H1 (cell line): Measurements from ENCODE around the gene SLC43A1. TPM values are rescaled to one million over a fixed set of nuclear protein-coding genes. Genes with fewer than 3 reads are reported as not detected.

ENCODE experiments used
- CBX8 ChIP-seq: fragments of 300-800, 300-1000 bp; sonication (generic); IDR thresholded peaks from 2 replicates; pipeline ENCODE4 v1.7.1; 2016; ENCODE audit warnings: low read depth, low read length, borderline replicate concordance
- CEBPB ChIP-seq: IDR thresholded peaks from 2 replicates; pipeline ENCODE4 v1.6.1; 2012; ENCODE audit warnings: low read depth, low read length
- FOSL1 ChIP-seq: IDR thresholded peaks from 2 replicates; pipeline ENCODE4 v1.6.1; 2011; ENCODE audit warnings: mild to moderate bottlenecking, low read depth, low read length, moderate library complexity; ENCODE audit not compliant: insufficient read depth
- HDAC2 ChIP-seq, 2 experiments: fragments of 300-600 bp in 1 of 2; sonication (generic) in 1 of 2; IDR thresholded peaks; 2 replicates each; pipeline ENCODE4 v1.6.1; 2011 to 2012; ENCODE audit warnings: low read depth in 2 of 2, low read length in 2 of 2, mild to moderate bottlenecking in 2 of 2, moderate library complexity in 2 of 2, borderline replicate concordance in 1 of 2, inconsistent platforms in 1 of 2
- HDAC6 ChIP-seq: IDR thresholded peaks from one replicate; pipeline ENCODE4 v1.7.1; 2012; ENCODE audit warnings: low read depth, mild to moderate bottlenecking, inconsistent platforms, low read length, moderate library complexity
- KDM4A ChIP-seq: IDR thresholded peaks from one replicate; pipeline ENCODE4 v1.7.1; 2012; ENCODE audit warnings: low read depth, mild to moderate bottlenecking, moderate library complexity, low read length, inconsistent platforms; ENCODE audit not compliant: severe bottlenecking
- PHF8 ChIP-seq: fragments of 200-600 bp; sonication (generic); conservative IDR thresholded peaks from 2 replicates; pipeline ENCODE4 v1.7.1; 2012; ENCODE audit warnings: low read depth, mild to moderate bottlenecking, inconsistent platforms, low read length, moderate library complexity
- RFX5 ChIP-seq: IDR thresholded peaks from 2 replicates; pipeline ENCODE4 v1.6.1; 2011; ENCODE audit warnings: low read depth, low read length, improper control_type of control experiment, borderline replicate concordance
- SIRT6 ChIP-seq: IDR thresholded peaks from one replicate; pipeline ENCODE4 v1.7.1; 2012; ENCODE audit warnings: low read length, inconsistent platforms
- SIX5 ChIP-seq: IDR thresholded peaks from 2 replicates; pipeline ENCODE4 v1.6.1; 2011; ENCODE audit warnings: mild to moderate bottlenecking, low read depth, low read length
- SP1 ChIP-seq: IDR thresholded peaks from 2 replicates; pipeline ENCODE4 v1.6.1; 2011; ENCODE audit warnings: low read depth, low read length
- YY1 ChIP-seq: IDR thresholded peaks from 2 replicates; pipeline ENCODE4 v1.6.1; 2011; ENCODE audit warnings: low read depth, mild to moderate bottlenecking, low read length
- polyA plus RNA-seq, 7 experiments: library from polyadenylated mRNA; depleted of rRNA in 3 of 7; stranded (reverse) in 5 of 7; unstranded in 2 of 7; fragments of >200 nt in 5 of 7; fragments of 200-250 nt in 2 of 7; gene quantifications; 1 replicate in 5 of 7; 2 replicates in 1 of 7; 4 replicates in 1 of 7; pipeline versions ENCODE4 v1.2.1 to v1.2.3, GENCODE V29; 2011 to 2013; ENCODE audit warnings: missing spikeins in 2 of 7, mixed read lengths in 2 of 7
- total RNA-seq: library from RNA; stranded (reverse); fragmentation: NEBNext Ultra II Directional; extraction: Animal tissue kit (Norgen Biotek cat#: 25700); gene quantifications from 2 replicates; pipeline ENCODE4 v1.2.1, GENCODE V29; 2021
- TF ChIP-seq, protein P1 (sequence below): IDR thresholded peaks from 2 replicates; pipeline ENCODE4 v1.6.1; 2012; ENCODE audit warnings: low read length, inconsistent platforms
- TF ChIP-seq, protein P2 (sequence below): IDR thresholded peaks from 2 replicates; pipeline ENCODE4 v1.6.1; 2011; ENCODE audit warnings: low read depth, mild to moderate bottlenecking, low read length; ENCODE audit not compliant: insufficient read depth
- TF ChIP-seq, protein P3 (sequence below): IDR thresholded peaks from 2 replicates; pipeline ENCODE4 v1.6.1; 2012; ENCODE audit warnings: inconsistent platforms

SLC43A1 gene
- total and polyA plus RNA-seq, 2 of the 8 experiments (the other 6 are each of a cell fraction or from before 2014, with no cell fraction given), result 34.5 to 58.0 TPM

DNA sequence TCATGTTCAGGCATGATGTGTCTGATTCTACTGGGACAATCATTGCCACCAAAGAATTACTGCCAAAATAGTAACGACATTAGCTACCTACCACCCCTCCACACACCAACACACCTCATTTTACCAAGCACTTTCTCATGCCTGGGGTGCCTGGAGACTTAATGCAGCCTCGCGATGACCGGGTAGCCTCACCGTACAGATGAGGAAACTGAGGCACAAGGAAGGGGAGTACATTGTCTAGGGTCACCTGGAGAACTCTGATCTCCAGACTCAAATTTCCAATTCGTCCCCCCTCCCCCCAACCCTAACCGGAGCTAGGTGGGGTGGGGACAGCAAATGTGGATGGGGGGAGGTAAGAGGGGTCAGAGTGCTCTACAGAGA lies 57.9 kb downstream of the SLC43A1 start (continued):
- TF ChIP-seq HDAC6, result no peak
- TF ChIP-seq KDM4A, result no peak
- no peak for TF ChIP-seq PHF8
- no peak for TF ChIP-seq CEBPB
- TF ChIP-seq, protein P1, sequence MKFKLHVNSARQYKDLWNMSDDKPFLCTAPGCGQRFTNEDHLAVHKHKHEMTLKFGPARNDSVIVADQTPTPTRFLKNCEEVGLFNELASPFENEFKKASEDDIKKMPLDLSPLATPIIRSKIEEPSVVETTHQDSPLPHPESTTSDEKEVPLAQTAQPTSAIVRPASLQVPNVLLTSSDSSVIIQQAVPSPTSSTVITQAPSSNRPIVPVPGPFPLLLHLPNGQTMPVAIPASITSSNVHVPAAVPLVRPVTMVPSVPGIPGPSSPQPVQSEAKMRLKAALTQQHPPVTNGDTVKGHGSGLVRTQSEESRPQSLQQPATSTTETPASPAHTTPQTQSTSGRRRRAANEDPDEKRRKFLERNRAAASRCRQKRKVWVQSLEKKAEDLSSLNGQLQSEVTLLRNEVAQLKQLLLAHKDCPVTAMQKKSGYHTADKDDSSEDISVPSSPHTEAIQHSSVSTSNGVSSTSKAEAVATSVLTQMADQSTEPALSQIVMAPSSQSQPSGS, result no peak
- TF ChIP-seq, protein P2, sequence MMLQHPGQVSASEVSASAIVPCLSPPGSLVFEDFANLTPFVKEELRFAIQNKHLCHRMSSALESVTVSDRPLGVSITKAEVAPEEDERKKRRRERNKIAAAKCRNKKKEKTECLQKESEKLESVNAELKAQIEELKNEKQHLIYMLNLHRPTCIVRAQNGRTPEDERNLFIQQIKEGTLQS, result no peak
- TF ChIP-seq RFX5, result no peak
- TF ChIP-seq, protein P3, sequence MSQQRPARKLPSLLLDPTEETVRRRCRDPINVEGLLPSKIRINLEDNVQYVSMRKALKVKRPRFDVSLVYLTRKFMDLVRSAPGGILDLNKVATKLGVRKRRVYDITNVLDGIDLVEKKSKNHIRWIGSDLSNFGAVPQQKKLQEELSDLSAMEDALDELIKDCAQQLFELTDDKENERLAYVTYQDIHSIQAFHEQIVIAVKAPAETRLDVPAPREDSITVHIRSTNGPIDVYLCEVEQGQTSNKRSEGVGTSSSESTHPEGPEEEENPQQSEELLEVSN, result no peak
- TF ChIP-seq SP1, result no peak
- 0 out of 4 replicates have a peak, but pooled peaks of 1 of the 2 experiments have one; percentile 14 for TF ChIP-seq HDAC2 (IDR thresholded peaks at IDR 0.05; ENCODE audit: borderline replicate concordance in 1 of 2, low read depth in 2 of 2, low read length in 2 of 2)
- TF ChIP-seq YY1, result no peak
- TF ChIP-seq CBX8, result no peak
- TF ChIP-seq FOSL1, result no peak
- no peak for TF ChIP-seq SIRT6
- no peak for TF ChIP-seq SIX5
